ENCODE data around the gene GTF2A1L.

The GTF2A1L gene

DNA sequence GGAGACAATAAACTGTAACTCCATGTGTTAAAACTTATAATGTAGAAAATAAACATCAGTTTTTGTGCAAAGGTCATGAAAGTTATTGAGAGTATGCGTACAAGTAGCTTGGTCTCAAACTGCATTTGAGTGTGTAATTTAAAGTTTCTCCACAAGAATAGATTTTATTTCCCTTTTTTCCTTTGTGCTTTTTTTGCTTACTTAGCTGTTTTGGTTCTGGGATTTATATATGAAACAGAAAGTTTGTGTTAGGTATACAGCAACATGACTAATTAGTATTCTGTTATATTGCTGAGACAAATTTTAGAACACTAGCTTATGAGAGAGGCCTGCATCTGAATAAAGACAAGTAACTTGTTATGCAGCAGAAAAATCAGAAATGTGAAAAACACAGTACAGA, 67.5 kb downstream of the GTF2A1L start:
- Histone ChIP-seq H3K9me2 (ENCODE audit: low read depth, low read length) (no peaks in the 10 kb centered on the region), H4K20me1 (ENCODE audit: insufficient read depth, low read length) (no peaks in the 10 kb centered on the region), H3F3A (ENCODE audit: insufficient read depth, low read length) (no peaks in the 10 kb centered on the region), H3K27ac (ENCODE audit: low read depth, low read length, poor library complexity, severe bottlenecking) (no peak overlapping the region), H3K4me3 (ENCODE audit: low read depth, low read length, poor library complexity, severe bottlenecking) (no peak overlapping the region), H3K27me3 (ENCODE audit: insufficient read depth, low read length) (no peaks in the 10 kb centered on the region), H3K4me1 (ENCODE audit: insufficient read depth, low read length, severe bottlenecking) (no peaks in the 10 kb centered on the region), H3K79me2 (ENCODE audit: insufficient read depth, low read length) (no peaks in the 10 kb centered on the region), H3K9me3 (ENCODE audit: low read length) (no peaks in the 10 kb centered on the region), H3K36me3 (ENCODE audit: insufficient read depth, low read length) (no peaks in the 10 kb centered on the region), H3K9ac (ENCODE audit: low read length) (no peak overlapping the region), H2AFZ (ENCODE audit: low read length) (no peak overlapping the region), H3K4me2 (ENCODE audit: low read length) (no peak overlapping the region)
- no peak for TF ChIP-seq EZH2 (IDR thresholded peaks at IDR 0.05; ENCODE audit: borderline replicate concordance, low read length)
- TF ChIP-seq, protein P1, sequence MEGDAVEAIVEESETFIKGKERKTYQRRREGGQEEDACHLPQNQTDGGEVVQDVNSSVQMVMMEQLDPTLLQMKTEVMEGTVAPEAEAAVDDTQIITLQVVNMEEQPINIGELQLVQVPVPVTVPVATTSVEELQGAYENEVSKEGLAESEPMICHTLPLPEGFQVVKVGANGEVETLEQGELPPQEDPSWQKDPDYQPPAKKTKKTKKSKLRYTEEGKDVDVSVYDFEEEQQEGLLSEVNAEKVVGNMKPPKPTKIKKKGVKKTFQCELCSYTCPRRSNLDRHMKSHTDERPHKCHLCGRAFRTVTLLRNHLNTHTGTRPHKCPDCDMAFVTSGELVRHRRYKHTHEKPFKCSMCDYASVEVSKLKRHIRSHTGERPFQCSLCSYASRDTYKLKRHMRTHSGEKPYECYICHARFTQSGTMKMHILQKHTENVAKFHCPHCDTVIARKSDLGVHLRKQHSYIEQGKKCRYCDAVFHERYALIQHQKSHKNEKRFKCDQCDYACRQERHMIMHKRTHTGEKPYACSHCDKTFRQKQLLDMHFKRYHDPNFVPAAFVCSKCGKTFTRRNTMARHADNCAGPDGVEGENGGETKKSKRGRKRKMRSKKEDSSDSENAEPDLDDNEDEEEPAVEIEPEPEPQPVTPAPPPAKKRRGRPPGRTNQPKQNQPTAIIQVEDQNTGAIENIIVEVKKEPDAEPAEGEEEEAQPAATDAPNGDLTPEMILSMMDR (IDR thresholded peaks at IDR 0.05; ENCODE audit: low read length): no peak

DNA sequence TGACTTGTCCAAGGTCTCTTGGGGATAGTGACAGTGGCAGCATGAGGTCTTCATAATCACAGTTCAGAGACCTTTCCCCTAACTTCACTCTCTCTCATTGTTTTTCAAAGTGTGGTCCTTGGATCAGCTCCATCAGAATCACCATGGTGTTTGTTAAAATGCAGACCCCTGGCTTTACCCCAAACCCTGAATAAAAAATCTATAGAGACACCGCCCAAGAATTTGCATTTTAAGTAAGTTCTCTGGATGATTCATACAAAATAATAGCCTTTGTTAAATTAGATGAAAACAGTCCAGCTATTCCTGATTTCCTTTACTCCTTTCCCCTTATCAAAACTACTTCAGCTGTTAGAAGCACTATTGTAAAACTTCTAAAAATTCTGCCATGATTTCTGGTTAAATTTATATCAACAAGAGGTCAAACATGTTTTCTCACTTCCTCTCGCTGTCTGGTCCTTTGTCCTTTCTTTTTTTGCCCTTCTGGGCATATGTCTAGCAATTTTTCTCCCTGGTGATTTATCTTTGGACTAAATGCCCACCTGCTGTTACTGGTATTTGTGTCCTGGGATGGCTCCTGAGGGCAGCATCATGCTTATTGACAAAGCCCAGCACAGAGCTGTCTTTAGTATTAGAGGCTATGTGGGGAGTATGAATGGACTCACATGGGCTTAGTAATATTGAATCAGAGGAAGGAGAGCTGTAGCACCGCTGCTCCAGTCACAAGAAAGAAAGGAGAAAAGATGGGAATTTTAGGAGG, 74.5 kb downstream of the GTF2A1L start:
- TF ChIP-seq, protein P1 (IDR thresholded peaks at IDR 0.05; ENCODE audit: low read length): no peak
- Histone ChIP-seq H3K27me3 (ENCODE audit: insufficient read depth, low read length) (no peaks in the 10 kb centered on the region), H3K4me1 (ENCODE audit: insufficient read depth, low read length, severe bottlenecking) (no peaks in the 10 kb centered on the region), H3K9me2 (ENCODE audit: low read depth, low read length) (no peaks in the 10 kb centered on the region), H3K27ac (ENCODE audit: low read depth, low read length, poor library complexity, severe bottlenecking) (no peak overlapping the region), H3K9me3 (ENCODE audit: low read length) (no peaks in the 10 kb centered on the region), H2AFZ (ENCODE audit: low read length) (no peak overlapping the region), H3K79me2 (ENCODE audit: insufficient read depth, low read length) (no peaks in the 10 kb centered on the region), H4K20me1 (ENCODE audit: insufficient read depth, low read length) (no peaks in the 10 kb centered on the region), H3K4me3 (ENCODE audit: low read depth, low read length, poor library complexity, severe bottlenecking) (no peak overlapping the region), H3K36me3 (ENCODE audit: insufficient read depth, low read length) (no peaks in the 10 kb centered on the region), H3F3A (ENCODE audit: insufficient read depth, low read length) (no peaks in the 10 kb centered on the region), H3K9ac (ENCODE audit: low read length) (no peak overlapping the region), H3K4me2 (ENCODE audit: low read length) (no peak overlapping the region)

DNA sequence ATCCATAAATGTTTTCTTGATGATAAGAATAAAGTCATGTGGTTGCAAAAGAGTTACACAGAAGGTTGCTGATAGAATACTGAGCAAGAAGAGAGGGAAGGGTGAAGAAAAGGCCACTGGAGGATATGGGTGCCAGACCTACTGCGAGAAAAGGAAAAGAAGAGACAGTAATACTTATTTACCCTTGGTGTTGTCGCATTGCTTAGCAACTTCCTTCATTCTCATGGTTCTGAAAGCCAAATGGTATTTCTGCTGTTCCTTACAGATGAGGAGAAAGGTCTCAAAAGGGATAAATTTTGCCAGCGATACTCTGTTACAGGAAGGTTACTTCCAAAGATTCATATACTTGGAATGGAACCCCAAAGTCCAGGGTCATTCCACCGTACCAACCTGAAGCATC, 75.4 kb downstream of the GTF2A1L start:
- H4K20me1 ChIP-seq (ENCODE audit: insufficient read depth, low read length): no peaks in the 10 kb centered on the region
- H3K79me2 ChIP-seq (ENCODE audit: insufficient read depth, low read length): no peaks in the 10 kb centered on the region
- H3K4me1 ChIP-seq (ENCODE audit: insufficient read depth, low read length, severe bottlenecking): no peaks in the 10 kb centered on the region
- H3F3A ChIP-seq (ENCODE audit: insufficient read depth, low read length): no peaks in the 10 kb centered on the region
- no peaks in the 10 kb centered on the region for H3K9me2 ChIP-seq (ENCODE audit: low read depth, low read length)
- no peaks in the 10 kb centered on the region for H3K9me3 ChIP-seq (ENCODE audit: low read length)
- H2AFZ ChIP-seq (ENCODE audit: low read length): no peak overlapping the region
- TF ChIP-seq, protein P1 (IDR thresholded peaks at IDR 0.05; ENCODE audit: low read length): no peak
- TF ChIP-seq EZH2 (IDR thresholded peaks at IDR 0.05; ENCODE audit: borderline replicate concordance, low read length): no peak
- no peak overlapping the region for H3K4me2 ChIP-seq (ENCODE audit: low read length)
- no peak overlapping the region for H3K27ac ChIP-seq (ENCODE audit: low read depth, low read length, poor library complexity, severe bottlenecking)
- no peak overlapping the region for H3K9ac ChIP-seq (ENCODE audit: low read length)
- no peaks in the 10 kb centered on the region for H3K27me3 ChIP-seq (ENCODE audit: insufficient read depth, low read length)
- H3K36me3 ChIP-seq (ENCODE audit: insufficient read depth, low read length): no peaks in the 10 kb centered on the region
- H3K4me3 ChIP-seq (ENCODE audit: low read depth, low read length, poor library complexity, severe bottlenecking): no peak overlapping the region
